ENCODE measurements around the gene PTPRN2. TPM values are rescaled to one million over a fixed set of nuclear protein-coding genes. Genes with fewer than 3 reads are reported as not detected.

PTPRN2 gene
- total and polyA plus RNA-seq, 8 donors, result 4.9 to 136 (median 46.8) TPM

DNA sequence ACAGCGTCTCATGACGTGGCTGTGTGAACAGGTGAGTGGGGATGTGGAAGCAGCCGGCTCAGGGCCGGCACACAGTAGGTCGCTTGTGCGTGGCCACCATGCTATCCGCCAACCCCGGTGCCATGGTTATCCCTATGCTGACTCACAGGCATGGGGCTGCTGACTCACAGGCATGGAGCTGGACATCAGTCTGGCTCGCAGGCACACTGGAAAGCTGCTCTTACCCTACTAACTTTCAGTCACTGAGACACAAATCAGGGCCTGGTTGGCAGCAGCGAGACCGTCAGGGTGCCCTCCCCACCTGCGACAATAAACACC is 341.9 kb downstream of the PTPRN2 start:
- peaks cover 0 to 7% (median 0%) of the 10 kb centered on the region in 4 donors for H3K9me3 ChIP-seq
- H3K27ac ChIP-seq, result no peak overlapping the region
- H3K4me1 ChIP-seq, result no peaks in the 10 kb centered on the region
- TF ChIP-seq POLR2AphosphoS5 (IDR thresholded peaks at IDR 0.05) (no peak), EP300 (IDR thresholded peaks at IDR 0.05) (no peak), POLR2A (IDR thresholded peaks at IDR 0.05) (no peak)
- TF ChIP-seq, protein P1, sequence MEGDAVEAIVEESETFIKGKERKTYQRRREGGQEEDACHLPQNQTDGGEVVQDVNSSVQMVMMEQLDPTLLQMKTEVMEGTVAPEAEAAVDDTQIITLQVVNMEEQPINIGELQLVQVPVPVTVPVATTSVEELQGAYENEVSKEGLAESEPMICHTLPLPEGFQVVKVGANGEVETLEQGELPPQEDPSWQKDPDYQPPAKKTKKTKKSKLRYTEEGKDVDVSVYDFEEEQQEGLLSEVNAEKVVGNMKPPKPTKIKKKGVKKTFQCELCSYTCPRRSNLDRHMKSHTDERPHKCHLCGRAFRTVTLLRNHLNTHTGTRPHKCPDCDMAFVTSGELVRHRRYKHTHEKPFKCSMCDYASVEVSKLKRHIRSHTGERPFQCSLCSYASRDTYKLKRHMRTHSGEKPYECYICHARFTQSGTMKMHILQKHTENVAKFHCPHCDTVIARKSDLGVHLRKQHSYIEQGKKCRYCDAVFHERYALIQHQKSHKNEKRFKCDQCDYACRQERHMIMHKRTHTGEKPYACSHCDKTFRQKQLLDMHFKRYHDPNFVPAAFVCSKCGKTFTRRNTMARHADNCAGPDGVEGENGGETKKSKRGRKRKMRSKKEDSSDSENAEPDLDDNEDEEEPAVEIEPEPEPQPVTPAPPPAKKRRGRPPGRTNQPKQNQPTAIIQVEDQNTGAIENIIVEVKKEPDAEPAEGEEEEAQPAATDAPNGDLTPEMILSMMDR (IDR thresholded peaks at IDR 0.05), result no peak
- WGBS, 5 donors, result 91 to 98% (median 96%) methylated on average over 6 to 12 of the region's 12 CpGs
- intact Hi-C loops (cut with DNase I; ENCODE audit: low total_unique reads), result no loop called here
- peak in 1 of 2 donors; percentile 23 for DNase-seq
- no peak overlapping the region for H3K4me3 ChIP-seq
- H3K27me3 ChIP-seq, result no peaks in the 10 kb centered on the region
- H3K36me3 ChIP-seq, result no peaks in the 10 kb centered on the region

DNA sequence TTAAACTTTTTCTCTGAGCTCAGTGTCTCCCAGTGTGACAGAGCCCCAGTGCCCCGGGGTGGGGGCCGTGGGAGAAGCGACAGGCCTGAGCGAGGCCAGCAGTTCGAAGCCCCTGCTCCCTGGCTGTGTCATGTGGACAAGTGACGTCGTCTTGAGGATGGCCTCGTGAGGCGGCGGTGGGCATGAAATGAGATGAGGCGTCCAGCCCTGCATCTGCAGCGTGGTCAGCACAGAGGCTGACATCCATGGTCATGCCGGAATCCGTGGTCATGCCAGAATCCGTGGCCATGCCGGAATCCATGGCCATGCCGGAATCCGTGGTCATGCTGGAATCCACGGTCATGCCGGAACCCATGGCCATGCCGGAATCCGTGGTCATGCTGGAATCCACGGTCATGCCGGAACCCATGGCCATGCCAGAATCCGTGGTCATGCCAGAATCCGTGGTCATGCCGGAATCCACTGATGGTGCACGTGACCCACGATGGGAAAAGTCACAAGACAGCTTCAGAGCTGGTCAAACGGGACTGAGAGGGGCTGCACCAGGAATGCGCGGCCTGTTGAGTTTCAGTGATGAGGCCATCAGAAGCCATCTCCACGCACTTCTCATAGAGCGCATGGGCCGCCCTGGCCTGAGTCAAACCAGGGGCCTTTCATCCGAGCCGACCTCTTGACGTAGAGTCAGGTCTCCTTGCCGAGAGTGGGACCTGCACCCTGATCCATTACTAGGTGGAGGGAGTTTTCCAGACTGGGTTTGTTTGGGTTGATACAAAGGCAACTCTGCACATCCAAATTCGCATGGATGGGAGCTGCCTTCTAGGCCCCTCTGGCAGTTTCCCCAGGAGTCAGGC is 342.5 kb downstream of the PTPRN2 start:
- H3K4me3 ChIP-seq, result no peak overlapping the region
- intact Hi-C loops (cut with DNase I; ENCODE audit: low total_unique reads), result no loop called here
- TF ChIP-seq EP300 (IDR thresholded peaks at IDR 0.05) (no peak), POLR2A (IDR thresholded peaks at IDR 0.05) (no peak), POLR2AphosphoS5 (IDR thresholded peaks at IDR 0.05) (no peak)
- TF ChIP-seq, protein P1 (IDR thresholded peaks at IDR 0.05), result no peak
- 94 to 97% (median 96%) methylated on average over 33 to 40 of the region's 40 CpGs for WGBS, 5 donors
- no peaks in the 10 kb centered on the region for H3K4me1 ChIP-seq
- no peak overlapping the region for H3K27ac ChIP-seq
- no peaks in the 10 kb centered on the region for H3K36me3 ChIP-seq
- peak in 1 of 2 donors; percentile 22 for DNase-seq
- H3K27me3 ChIP-seq, result no peaks in the 10 kb centered on the region
- peaks cover 0 to 7% (median 0%) of the 10 kb centered on the region in 4 donors for H3K9me3 ChIP-seq

DNA sequence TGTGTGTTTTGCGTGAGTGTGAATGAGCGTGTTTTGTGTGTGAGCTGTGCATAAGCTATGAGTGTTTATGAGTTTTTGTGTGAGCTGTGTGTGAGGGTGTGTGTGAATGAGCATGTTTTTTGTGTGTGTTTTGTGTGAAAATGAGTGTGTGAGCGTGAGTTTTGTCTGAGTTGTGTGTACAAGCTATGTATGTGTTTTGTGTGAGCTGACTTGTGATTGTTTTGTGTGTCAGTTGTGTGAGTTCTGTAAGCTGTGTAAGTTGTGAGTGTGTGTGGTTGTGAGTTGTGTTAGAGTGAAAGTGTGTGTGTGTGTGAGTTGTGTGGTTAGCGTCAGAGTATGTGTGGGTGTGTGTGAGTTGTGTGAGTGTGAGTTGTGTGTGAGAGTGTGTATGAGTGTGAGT is 343.2 kb downstream of the PTPRN2 start:
- Histone ChIP-seq H3K27me3 (no peaks in the 10 kb centered on the region), H3K4me1 (no peaks in the 10 kb centered on the region), H3K9me3 (peaks cover 0 to 7% (median 0%) of the 10 kb centered on the region in 4 donors), H3K36me3 (no peaks in the 10 kb centered on the region), H3K4me3 (no peak overlapping the region), H3K27ac (no peak overlapping the region)
- intact Hi-C loops (cut with DNase I; ENCODE audit: low total_unique reads), result no loop called here
- no peak for TF ChIP-seq EP300 (IDR thresholded peaks at IDR 0.05)
- TF ChIP-seq, protein P1 (IDR thresholded peaks at IDR 0.05), result no peak
- no peak for TF ChIP-seq POLR2AphosphoS5 (IDR thresholded peaks at IDR 0.05)
- no peak for TF ChIP-seq POLR2A (IDR thresholded peaks at IDR 0.05)
- 88 to 97% (median 95%) methylated on average over 4 of the region's 4 CpGs for WGBS, 5 donors
- no peak for DNase-seq

DNA sequence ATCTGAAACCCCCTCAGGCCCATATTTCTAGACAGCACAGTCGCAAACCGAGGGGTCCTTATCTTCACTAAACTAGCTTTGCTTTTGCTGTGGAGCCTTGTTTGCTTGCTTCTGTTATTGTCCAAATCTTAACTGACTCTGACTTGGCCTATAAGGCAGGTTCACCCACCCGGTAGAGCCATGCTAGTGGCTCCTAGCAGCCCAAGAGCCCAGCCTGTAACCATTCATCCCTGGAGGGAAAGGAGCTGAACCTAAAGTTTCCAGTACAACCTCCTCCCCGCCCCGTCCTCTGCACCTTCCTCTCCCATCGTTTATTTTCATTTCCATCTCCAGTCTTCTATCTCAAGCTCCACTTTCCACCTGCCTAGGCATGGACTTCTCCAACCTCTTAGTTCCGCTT is 345.7 kb downstream of the PTPRN2 start:
- Histone ChIP-seq H3K4me1 (no peaks in the 10 kb centered on the region), H3K27me3 (no peaks in the 10 kb centered on the region), H3K4me3 (no peak overlapping the region), H3K36me3 (no peaks in the 10 kb centered on the region), H3K27ac (no peak overlapping the region), H3K9me3 (peaks cover 0 to 8% (median 0%) of the 10 kb centered on the region in 4 donors)
- intact Hi-C loops (cut with DNase I; ENCODE audit: low total_unique reads), result no loop called here
- TF ChIP-seq, protein P1 (IDR thresholded peaks at IDR 0.05), result no peak
- TF ChIP-seq EP300 (IDR thresholded peaks at IDR 0.05) (no peak), POLR2AphosphoS5 (IDR thresholded peaks at IDR 0.05) (no peak), POLR2A (IDR thresholded peaks at IDR 0.05) (no peak)
- no peak for DNase-seq
- WGBS, 5 donors, result 82 to 93% (median 89%) methylated on average over 7 of the region's 7 CpGs
